Astrocyte (in vitro differentiated cells and primary cell): ENCODE data around the gene MAPK8IP3.

Experiments used
- EZH2 ChIP-seq: IDR thresholded peaks from 2 replicates; pipeline ENCODE4 v1.6.1; 2012; ENCODE audit warnings: mild to moderate bottlenecking, low read length, inconsistent platforms; ENCODE audit not compliant: insufficient read depth
- TF ChIP-seq, protein P1 (sequence below): IDR thresholded peaks from 2 replicates; pipeline ENCODE4 v1.5.1; 2011; ENCODE audit warnings: low read depth, mild to moderate bottlenecking, inconsistent platforms, low read length, moderate library complexity; ENCODE audit not compliant: insufficient read depth

DNA sequence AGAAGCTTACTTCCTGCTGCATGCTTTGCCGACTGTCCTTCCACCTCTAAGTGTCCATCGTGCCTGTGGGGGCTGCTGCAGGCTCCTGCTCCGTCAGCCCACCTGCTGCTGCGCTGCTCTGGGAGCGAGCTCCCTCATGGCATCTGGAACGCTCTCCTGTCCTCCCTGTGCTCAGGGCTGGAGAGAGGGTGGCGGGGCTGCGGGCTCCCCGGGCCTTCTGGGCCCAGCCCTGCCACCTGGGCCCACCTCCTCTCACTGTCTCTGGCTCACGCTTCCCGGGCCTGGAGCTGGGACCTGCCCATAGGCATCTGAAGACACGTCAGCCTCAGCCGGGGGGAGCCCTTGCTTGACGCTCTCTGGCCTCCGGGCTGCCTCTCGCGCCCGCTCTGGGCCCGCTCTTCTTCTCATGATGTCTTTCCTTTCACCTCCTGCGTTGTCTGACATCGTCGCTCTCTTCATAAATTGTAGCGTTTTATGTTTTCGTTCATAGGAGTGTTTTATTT, 38.4 kb downstream of the MAPK8IP3 start:
- TF ChIP-seq, protein P1, sequence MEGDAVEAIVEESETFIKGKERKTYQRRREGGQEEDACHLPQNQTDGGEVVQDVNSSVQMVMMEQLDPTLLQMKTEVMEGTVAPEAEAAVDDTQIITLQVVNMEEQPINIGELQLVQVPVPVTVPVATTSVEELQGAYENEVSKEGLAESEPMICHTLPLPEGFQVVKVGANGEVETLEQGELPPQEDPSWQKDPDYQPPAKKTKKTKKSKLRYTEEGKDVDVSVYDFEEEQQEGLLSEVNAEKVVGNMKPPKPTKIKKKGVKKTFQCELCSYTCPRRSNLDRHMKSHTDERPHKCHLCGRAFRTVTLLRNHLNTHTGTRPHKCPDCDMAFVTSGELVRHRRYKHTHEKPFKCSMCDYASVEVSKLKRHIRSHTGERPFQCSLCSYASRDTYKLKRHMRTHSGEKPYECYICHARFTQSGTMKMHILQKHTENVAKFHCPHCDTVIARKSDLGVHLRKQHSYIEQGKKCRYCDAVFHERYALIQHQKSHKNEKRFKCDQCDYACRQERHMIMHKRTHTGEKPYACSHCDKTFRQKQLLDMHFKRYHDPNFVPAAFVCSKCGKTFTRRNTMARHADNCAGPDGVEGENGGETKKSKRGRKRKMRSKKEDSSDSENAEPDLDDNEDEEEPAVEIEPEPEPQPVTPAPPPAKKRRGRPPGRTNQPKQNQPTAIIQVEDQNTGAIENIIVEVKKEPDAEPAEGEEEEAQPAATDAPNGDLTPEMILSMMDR: no peak
- TF ChIP-seq EZH2: no peak
